ENCODE measurements around the gene SMCO4.

DNA sequence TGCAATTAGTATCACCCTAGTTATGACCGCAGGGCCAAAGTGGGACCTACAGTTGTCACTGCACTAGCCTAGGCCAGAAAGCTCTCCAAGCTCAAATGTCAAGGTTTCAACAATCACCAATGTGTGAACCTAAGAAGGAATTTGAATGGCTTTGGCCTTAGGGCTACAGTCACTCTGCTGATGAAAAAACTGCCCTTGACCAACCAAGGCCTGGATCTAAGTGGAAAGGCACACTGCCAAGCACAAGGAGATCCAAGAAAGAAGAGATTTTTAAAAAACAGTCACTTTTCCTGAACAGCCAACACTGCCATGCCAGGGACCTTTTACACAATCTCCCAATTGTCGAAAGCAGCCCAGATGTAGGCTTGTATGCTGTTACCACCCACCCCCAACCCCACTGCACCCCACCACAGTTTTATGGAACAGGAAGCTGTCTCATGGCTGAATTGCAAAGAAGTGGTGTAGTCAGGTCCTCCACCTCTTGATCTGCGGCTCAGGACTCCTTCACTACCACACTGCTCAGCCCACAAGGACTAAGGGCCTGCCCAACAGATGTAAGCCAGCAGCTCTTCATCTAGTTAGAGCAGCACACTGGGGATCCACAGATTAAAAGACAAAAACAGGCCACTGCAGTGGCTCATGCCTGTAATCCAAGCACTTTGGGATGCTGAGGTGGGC, 32.9 kb downstream of the SMCO4 start:
- TF ChIP-seq EZH2phosphoT487 (IDR thresholded peaks at IDR 0.05; ENCODE audit: low read depth, severe bottlenecking, unreplicated experiment) (no peak), EZH2 (IDR thresholded peaks at IDR 0.05; ENCODE audit: borderline replicate concordance) (no peak)
- TF ChIP-seq, protein P1, sequence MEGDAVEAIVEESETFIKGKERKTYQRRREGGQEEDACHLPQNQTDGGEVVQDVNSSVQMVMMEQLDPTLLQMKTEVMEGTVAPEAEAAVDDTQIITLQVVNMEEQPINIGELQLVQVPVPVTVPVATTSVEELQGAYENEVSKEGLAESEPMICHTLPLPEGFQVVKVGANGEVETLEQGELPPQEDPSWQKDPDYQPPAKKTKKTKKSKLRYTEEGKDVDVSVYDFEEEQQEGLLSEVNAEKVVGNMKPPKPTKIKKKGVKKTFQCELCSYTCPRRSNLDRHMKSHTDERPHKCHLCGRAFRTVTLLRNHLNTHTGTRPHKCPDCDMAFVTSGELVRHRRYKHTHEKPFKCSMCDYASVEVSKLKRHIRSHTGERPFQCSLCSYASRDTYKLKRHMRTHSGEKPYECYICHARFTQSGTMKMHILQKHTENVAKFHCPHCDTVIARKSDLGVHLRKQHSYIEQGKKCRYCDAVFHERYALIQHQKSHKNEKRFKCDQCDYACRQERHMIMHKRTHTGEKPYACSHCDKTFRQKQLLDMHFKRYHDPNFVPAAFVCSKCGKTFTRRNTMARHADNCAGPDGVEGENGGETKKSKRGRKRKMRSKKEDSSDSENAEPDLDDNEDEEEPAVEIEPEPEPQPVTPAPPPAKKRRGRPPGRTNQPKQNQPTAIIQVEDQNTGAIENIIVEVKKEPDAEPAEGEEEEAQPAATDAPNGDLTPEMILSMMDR (IDR thresholded peaks at IDR 0.05; ENCODE audit: poor library complexity), result no peak
